Activated gamma-delta T cell treated with anti-CD3 and anti-CD28 coated beads, Interleukin-2, amount 50 U/mL, for 16 hours (primary cell): Measurements from ENCODE around the gene ZNF746.

ENCODE experiments used
- DNase-seq: peaks from one replicate; pipeline ENCODE4 v3.0.0-alpha.2; 2020; ENCODE audit warnings: low read depth

The ZNF746 gene

DNA sequence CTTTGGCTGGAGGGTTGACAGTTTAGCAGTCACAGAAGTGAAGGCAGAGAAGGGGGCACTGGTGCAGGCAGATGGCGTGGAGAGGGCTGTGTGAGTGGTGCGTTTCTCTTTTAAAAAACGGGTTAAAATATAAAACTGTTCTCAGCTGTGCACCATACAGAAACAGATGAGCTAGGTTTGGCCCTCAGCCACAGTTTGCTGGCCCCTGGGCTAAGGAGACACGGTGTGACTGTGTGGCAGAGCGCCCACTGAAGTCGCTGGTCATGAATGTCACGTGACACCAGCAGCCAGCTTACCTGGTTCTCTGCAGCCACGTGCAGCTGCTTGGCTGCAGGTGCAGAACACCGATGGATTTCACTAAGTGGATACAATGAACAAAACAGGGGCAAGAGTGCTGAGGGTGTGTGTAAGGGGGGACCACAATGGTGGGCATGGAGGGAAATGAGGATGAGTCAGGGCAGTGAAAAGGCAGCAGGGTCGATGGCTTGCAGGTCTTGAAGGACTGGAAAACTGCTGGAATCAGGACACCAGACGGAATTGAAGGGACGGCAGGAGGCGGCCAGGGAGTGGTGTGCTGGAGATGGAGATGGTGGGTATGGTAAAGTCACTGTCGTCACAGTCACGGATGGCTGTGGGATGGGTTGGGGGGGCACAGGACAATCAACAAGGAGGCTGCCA, 7.4 kb downstream of the ZNF746 start:
- DNase-seq: no peak

DNA sequence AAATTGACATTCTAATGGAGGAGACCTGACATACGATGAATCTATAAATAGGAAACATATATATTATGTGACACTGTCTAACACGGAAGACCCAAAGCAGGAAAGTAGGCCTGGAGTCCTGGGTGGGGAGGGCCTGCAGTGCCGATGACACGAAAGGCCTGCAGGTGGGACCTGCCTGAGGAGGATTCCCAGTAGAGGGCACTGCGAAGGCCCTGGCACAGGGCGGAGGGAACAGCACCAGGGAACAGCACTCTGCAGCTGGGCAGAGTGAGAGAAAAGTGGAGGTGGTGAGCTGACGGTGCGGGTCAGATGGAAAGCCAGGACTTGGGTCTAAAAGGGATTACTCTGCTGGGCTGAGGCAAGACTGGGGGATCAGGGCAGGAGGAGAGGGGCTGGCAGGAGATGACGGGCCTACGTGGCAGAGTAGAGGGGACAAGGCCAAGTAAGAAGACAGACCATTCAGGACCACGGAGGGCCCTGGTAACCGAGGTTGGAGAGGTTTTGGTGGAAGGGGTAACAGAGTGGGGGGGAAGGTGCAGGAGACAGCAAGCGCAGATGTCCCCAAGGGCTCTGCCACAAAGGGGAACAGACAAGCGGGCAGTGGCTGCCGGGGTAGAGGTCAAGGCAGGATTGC, 8.1 kb downstream of the ZNF746 start:
- DNase-seq: no peak

DNA sequence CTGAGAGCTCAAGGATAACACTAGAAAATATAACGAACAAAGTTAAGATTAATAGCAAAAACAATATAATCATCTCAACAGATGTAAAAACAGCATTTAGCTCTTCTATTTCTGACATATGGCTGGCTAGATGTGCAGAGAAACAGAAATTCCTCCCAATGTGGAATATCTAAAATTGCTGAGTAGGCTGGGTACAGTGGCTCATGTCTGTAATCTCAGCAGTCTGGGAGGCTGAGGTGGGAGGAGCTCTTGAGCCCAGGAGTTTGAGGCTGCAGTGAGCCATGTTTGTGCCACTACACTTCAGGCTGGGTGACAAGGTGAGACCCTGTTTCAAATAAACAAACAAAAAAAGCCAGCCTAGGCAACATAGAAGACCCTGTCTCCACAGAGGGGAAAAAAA, 18.0 kb downstream of the ZNF746 start:
- no peak for DNase-seq

- no peak for DNase-seq
These were observed 18.9 kb downstream of the ZNF746 start for GRCh38 chr7:149478754-149479153.

DNA sequence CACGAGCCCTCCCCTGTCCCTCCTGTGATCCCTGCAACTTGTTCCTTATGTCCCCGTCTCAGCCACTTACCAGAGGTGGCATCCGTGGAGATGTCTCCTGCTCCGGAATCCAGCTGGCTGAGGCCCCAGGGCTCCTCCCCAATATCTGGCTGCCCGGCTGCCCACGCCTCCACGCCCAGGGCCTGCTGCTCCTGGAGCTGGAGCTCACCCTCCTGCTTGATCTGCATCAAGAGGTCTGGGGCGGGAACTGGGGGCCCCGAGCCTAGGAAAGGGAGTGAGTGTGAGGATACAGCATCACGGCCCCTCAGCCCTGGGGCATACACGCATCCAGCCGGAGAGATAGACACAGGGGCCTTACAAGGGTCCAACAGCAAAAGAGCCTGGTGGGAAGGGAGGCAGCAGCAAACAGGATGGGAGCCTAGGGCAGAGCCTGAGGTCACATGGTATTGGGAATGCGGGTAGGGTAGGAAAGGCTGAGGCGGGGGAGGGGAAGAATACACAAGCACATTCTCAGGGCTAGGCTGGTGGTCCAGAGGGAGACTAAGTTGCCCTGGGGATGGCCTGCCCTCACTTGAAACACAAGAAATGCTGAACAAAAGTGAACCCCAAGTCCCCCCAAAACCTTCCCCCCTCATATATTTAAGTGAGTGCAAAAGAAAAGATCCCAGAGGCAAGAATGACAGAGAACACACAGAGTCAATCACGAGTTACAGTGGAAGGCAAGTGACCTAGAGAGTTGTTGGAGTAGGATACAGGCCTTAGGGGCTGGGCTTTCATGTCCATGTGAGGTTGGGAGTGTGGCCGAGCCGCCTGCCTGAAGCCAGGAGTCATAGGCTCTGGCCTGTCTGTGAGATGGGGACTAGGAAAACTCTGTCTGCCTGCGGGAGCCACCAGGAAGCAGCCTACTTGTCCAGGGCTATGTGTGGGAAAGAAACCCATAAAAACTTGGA, 19.8 kb downstream of the ZNF746 start:
- DNase-seq: no peak

GRCh38 chr7:149476791-149477190, 20.8 kb downstream of the ZNF746 start:
- no peak for DNase-seq

DNA sequence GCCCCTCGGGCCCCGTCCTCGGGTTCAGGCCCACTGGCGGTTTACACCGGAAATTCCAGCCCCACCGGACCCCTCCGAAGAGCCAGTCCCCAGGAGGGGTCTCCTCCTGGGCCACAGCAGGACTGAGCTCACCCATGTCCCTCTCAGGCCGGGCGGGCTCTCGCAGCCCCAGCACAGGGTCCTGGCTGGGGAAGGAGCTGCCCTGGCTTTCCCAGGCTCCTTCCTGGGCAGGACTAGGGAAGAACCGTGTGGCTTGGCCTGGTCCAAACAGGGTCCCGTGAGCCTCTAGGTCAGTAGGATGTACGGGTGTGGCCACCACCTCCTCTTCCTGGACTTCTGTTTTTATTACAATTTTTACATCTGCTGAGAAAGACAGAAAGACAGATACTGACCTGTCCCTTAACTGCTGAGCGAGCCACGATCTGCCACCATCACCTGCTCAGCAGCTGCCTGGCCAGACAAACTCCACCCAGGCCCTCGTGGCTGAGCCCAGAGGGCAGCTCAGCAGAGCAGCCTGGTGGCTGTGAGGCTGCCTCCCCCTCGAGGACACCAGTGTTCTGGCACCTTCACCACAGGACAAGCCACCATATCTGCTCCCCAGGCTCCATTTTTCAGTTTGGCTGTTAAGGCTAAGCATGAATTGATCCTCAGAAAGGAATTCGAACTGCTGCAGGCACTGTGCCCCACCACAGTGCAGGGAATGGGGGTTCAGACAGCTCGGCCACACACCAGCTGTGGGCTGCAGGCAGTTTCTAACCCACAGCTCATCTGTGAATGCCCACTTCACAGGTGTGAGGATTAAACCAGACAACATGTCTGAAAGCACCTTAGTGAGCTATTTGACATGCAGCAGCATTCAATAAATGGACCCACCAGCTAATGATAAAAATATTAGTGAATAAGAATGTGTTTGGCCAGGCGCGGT, 22.2 kb downstream of the ZNF746 start:
- no peak for DNase-seq

DNA sequence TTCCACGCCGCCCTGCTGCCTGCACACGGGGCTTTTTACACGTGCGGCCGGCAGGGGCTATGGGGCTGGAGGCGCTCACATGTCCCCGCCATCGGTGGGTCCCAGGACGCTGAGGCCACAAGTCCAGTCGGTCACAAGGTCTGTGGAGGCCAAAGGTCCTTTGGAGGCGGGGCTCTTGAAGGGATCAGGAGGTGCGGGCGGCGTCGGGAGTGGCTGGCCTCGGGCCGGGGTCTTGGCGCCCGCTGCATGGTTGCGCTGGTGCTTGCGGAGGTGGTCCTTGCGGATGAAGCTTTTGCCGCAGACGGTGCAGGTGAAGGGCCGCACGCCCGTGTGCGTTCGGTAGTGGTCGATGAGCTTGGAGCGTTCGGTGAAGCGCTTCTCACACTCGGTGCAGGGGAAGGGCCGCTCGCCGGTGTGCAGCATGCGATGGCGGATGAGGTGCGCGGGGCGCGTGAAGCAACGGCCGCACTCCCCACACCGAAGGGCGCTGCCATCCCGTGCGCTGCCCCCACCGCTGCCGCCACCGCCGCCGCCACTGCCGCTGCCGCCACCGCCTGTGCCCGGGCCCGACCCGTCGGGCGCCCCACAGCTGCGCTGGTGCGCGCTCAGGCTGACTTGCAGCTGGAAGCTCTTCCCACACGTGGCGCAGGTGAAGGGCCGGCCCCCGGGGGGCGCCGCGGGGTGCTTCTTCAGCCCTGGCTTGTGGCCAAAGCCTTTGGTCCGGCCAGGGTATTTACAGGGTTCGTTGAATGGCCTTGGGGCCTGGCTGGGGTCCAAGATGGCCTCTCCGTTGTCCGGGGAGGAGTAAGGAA, 23.1 kb downstream of the ZNF746 start:
- DNase-seq: no peak

GRCh38 chr7:149473251-149473650, 24.4 kb downstream of the ZNF746 start:
- DNase-seq: no peak

GRCh38 chr7:149471289-149471953, 26.2 kb downstream of the ZNF746 start:
- DNase-seq: no peak

- no peak for DNase-seq
These were observed 27.8 kb downstream of the ZNF746 start for GRCh38 chr7:149469806-149470205.

DNA sequence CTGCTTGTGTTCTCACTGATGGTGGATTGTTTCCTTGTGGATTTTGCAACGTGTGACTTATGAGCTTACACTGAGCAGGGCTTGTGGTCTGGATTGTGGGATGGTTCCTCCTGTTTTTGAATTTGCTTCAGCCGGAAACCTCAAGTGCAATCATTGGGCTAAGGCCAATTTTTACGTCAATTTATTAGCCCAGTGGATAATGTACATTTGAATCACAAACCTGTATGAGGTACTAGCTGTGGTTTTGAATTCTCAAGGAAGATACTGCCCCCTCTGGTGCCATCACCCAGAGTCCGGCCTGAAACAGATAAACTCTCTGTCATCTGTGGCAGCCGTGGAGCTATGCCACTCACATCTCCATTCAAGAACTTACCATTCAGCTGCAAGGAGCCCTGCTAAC, 29.4 kb downstream of the ZNF746 start:
- no peak for DNase-seq

GRCh38 chr7:149467321-149467859, 30.2 kb downstream of the ZNF746 start:
- no peak for DNase-seq

DNA sequence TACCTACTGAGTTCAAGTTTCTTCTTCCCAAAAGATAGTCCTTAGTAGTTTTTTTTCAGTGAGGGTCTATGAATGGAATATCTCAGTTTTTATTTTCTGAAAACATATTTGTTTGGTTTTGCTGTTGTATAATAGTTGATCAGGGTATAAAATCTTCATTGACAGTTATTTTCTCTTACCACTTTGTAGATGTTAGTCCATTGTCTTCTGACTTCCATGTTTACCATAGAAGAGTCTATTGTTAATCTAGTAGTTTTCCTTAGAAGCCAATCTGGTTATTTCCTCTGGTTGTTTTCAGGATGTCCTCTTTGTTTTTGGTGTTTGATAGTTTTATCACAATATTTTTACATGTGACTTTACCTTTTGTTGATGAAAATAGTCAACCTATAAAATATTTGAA, 31.2 kb downstream of the ZNF746 start:
- DNase-seq: no peak

DNA sequence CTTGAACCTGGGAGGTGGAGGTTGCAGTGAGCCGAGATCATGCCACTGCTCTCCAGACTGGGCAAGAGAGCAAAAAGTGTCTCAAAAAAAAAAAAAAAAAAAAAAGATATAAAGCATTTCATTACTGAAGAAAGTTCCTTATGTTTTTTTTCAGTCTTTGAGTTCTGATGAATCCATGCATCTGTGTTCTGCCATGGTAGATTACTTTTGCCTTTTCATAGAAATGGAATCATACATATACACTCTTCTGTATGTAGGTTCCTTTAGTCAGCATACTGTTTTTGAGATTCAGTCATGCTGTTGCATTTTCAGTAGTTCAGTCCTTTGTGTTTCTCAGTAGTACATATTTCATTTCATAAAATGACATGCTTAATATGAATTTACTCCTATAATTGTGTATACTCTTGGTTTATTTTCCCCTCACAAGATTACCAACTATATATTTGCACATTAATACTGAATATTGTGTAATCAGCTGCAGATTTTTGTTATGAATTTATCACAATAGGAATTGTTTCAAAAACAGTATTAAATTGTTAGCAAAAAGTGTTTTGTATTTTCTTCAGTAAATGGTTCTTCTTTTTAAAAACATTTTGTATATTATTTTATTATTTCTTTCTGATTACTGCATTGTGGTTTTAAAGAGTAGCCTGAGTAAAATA, 34.0 kb downstream of the ZNF746 start:
- DNase-seq: no peak

DNA sequence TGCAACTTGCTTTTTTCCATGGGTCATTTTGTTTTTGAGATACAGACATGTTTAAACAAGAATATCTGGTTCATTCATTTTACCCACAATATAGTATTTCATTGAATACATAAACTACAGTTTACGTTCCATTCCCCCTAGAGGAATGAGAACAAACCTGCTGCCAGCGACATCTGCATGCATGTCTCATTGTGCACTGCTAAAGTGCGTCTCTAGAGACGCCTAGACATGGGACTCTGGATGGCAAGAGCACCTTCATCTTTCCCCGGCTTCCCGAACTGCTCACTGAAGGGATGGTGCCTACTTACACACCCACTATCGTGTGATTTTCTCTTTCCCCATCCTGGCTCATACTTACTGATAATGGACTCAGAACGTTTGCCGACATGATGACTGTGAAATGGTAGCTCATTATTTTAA, 35.5 kb downstream of the ZNF746 start:
- DNase-seq: no peak

DNA sequence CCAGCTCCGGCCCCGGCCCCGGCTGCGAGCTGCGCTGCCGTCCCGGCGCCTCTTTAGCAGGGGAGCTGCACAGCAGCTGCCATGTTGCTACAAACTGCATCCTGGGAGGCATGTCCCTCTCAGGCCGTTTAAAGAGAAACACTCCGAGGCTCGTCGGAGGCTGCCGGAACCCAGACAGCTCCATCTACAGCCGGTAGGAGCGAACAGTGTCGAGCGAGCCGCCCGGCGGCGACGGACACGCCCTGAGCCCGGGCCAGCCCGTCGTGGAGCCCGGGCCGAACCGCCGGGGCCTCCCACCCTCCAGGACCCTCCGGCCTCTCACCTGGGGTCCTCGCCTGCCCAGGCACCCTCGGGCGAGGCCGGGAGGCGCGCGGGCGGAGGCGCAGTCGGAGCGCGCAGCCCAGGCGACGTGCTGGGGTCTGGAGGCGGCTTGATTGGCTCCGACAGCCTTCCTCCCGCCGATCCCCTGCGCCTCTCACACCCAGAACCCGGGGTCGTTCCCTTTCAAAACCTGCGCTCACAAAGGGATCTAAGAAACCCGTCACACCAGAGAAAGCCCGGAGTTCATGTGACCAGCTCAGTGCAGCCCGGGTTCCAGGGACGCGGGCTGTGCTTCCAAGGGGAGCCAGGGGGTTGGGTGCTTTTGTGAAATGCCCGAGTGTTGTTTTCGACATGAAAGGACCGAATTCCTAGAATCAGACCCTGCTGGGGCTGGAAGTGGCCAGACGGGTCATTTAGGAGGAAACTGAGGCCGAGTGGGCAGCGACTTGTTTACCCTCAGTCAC, 36.9 kb downstream of the ZNF746 start, which contains the start of gene ZNF777:
TSS of gene ZNF777 (minus strand) at position 570 of the 785 bp plus-strand sequence. CDS start 5,040 bp downstream, outside the sequence.
- DNase-seq: peak; percentile 67
